HG03460 (cell line): Measurements from ENCODE around the gene RAB26.
A peak's percentile ranks its signal among the peaks of the same experiment; 100 is the strongest.
"Not testable (repeated sequence)": the region's sequence is repeated elsewhere in the genome, so short reads cannot be mapped to it uniquely, and the experiment has no call there.

ENCODE experiments used
- ATAC-seq: cut with Tn5 transposase; IDR thresholded peaks from one replicate; pipeline ENCODE4 v1.9.1; 2021; ENCODE audit not compliant: unreplicated experiment

The RAB26 gene

GRCh38 chr16:2147981-2148671 lies at the start of gene RAB26:
RAB26 (plus strand) TSS chr16:2148625; CDS start chr16:2148784, 159 bp downstream.
- peak; percentile 48 for ATAC-seq

GRCh38 chr16:2101581-2101980 lies 46.8 kb upstream of the RAB26 start:
- not testable (repeated sequence) for ATAC-seq

- no peak for ATAC-seq
Observed at GRCh38 chr16:2102471-2102870, 46.0 kb upstream of the RAB26 start.

GRCh38 chr16:2104464-2104863 lies 44.0 kb upstream of the RAB26 start:
- not testable (repeated sequence) for ATAC-seq

- not testable (repeated sequence) for ATAC-seq
Observed at GRCh38 chr16:2105291-2105690, 43.1 kb upstream of the RAB26 start.

- ATAC-seq, result not testable (repeated sequence)
Observed at GRCh38 chr16:2105769-2106168, 42.7 kb upstream of the RAB26 start.

GRCh38 chr16:2106211-2106610 lies 42.2 kb upstream of the RAB26 start:
- not testable (repeated sequence) for ATAC-seq

GRCh38 chr16:2107121-2107790 lies 41.2 kb upstream of the RAB26 start:
- not testable (repeated sequence) for ATAC-seq

GRCh38 chr16:2107791-2108125 lies 40.7 kb upstream of the RAB26 start:
- not testable (repeated sequence) for ATAC-seq

GRCh38 chr16:2108446-2109270 lies 39.8 kb upstream of the RAB26 start:
- ATAC-seq, result not testable (repeated sequence)

- ATAC-seq, result not testable (repeated sequence)
Observed at GRCh38 chr16:2109271-2109580, 39.2 kb upstream of the RAB26 start.

GRCh38 chr16:2109872-2110271 lies 38.6 kb upstream of the RAB26 start:
- ATAC-seq, result not testable (repeated sequence)

- ATAC-seq, result not testable (repeated sequence)
Observed at GRCh38 chr16:2110332-2111008, 38.0 kb upstream of the RAB26 start.

- ATAC-seq, result not testable (repeated sequence)
Observed at GRCh38 chr16:2111009-2111353, 37.4 kb upstream of the RAB26 start.

GRCh38 chr16:2111412-2112335 lies 36.8 kb upstream of the RAB26 start:
- not testable (repeated sequence) for ATAC-seq

- not testable (repeated sequence) for ATAC-seq
Observed at GRCh38 chr16:2112539-2113106, 35.8 kb upstream of the RAB26 start.

- not testable (repeated sequence) for ATAC-seq
Observed at GRCh38 chr16:2114225-2114624, 34.2 kb upstream of the RAB26 start.

- ATAC-seq, result not testable (repeated sequence)
Observed at GRCh38 chr16:2114885-2115590, 33.4 kb upstream of the RAB26 start.

- ATAC-seq, result no peak
Observed at GRCh38 chr16:2115591-2115973, 32.8 kb upstream of the RAB26 start.
